Measurements from ENCODE around the gene CAPN8.

DNA sequence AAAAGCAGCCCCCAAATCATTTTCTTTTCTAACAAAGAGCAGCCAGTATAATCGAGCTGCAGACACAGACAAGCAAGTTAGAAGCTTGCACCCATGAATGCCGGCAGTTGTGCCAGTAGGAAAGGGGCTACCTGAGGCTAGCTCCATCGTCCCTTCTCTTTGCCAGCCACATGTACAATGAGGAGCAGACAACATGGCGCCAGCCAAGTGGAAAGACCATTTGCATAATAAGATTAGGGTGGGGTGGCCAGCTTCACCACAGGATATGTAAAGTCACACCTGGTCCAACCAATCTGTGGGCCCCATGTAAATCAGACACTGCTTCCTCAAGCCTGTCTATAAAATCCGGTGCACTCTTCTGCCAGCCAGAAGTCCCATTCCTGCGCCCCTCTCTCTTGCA lies 168.6 kb downstream of the CAPN8 start:
- no peak for TF ChIP-seq RFX5 (IDR thresholded peaks at IDR 0.05; ENCODE audit: low read length)
- TF ChIP-seq, protein P1, sequence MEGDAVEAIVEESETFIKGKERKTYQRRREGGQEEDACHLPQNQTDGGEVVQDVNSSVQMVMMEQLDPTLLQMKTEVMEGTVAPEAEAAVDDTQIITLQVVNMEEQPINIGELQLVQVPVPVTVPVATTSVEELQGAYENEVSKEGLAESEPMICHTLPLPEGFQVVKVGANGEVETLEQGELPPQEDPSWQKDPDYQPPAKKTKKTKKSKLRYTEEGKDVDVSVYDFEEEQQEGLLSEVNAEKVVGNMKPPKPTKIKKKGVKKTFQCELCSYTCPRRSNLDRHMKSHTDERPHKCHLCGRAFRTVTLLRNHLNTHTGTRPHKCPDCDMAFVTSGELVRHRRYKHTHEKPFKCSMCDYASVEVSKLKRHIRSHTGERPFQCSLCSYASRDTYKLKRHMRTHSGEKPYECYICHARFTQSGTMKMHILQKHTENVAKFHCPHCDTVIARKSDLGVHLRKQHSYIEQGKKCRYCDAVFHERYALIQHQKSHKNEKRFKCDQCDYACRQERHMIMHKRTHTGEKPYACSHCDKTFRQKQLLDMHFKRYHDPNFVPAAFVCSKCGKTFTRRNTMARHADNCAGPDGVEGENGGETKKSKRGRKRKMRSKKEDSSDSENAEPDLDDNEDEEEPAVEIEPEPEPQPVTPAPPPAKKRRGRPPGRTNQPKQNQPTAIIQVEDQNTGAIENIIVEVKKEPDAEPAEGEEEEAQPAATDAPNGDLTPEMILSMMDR (IDR thresholded peaks at IDR 0.05), result no peak
- TF ChIP-seq MAX (IDR thresholded peaks at IDR 0.05; ENCODE audit: low read depth), result no peak
- TF ChIP-seq, protein P2, sequence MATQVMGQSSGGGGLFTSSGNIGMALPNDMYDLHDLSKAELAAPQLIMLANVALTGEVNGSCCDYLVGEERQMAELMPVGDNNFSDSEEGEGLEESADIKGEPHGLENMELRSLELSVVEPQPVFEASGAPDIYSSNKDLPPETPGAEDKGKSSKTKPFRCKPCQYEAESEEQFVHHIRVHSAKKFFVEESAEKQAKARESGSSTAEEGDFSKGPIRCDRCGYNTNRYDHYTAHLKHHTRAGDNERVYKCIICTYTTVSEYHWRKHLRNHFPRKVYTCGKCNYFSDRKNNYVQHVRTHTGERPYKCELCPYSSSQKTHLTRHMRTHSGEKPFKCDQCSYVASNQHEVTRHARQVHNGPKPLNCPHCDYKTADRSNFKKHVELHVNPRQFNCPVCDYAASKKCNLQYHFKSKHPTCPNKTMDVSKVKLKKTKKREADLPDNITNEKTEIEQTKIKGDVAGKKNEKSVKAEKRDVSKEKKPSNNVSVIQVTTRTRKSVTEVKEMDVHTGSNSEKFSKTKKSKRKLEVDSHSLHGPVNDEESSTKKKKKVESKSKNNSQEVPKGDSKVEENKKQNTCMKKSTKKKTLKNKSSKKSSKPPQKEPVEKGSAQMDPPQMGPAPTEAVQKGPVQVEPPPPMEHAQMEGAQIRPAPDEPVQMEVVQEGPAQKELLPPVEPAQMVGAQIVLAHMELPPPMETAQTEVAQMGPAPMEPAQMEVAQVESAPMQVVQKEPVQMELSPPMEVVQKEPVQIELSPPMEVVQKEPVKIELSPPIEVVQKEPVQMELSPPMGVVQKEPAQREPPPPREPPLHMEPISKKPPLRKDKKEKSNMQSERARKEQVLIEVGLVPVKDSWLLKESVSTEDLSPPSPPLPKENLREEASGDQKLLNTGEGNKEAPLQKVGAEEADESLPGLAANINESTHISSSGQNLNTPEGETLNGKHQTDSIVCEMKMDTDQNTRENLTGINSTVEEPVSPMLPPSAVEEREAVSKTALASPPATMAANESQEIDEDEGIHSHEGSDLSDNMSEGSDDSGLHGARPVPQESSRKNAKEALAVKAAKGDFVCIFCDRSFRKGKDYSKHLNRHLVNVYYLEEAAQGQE (IDR thresholded peaks at IDR 0.05; ENCODE audit: low read depth, low read length), result no peak
- TF ChIP-seq, protein P3, sequence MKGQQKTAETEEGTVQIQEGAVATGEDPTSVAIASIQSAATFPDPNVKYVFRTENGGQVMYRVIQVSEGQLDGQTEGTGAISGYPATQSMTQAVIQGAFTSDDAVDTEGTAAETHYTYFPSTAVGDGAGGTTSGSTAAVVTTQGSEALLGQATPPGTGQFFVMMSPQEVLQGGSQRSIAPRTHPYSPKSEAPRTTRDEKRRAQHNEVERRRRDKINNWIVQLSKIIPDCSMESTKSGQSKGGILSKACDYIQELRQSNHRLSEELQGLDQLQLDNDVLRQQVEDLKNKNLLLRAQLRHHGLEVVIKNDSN (IDR thresholded peaks at IDR 0.05; ENCODE audit: borderline replicate concordance, low read depth), result no peak
- TF ChIP-seq CHD2 (IDR thresholded peaks at IDR 0.05; ENCODE audit: low read length, partially characterized antibody), result no peak
- no peak for TF ChIP-seq RXRA (IDR thresholded peaks at IDR 0.05; ENCODE audit: borderline replicate concordance, low read depth)
- TF ChIP-seq RAD21 (IDR thresholded peaks at IDR 0.05; ENCODE audit: low read length), result no peak
- TF ChIP-seq POLR2AphosphoS5 (IDR thresholded peaks at IDR 0.05; ENCODE audit: low read depth, low read length), result no peak
- TF ChIP-seq, protein P4, sequence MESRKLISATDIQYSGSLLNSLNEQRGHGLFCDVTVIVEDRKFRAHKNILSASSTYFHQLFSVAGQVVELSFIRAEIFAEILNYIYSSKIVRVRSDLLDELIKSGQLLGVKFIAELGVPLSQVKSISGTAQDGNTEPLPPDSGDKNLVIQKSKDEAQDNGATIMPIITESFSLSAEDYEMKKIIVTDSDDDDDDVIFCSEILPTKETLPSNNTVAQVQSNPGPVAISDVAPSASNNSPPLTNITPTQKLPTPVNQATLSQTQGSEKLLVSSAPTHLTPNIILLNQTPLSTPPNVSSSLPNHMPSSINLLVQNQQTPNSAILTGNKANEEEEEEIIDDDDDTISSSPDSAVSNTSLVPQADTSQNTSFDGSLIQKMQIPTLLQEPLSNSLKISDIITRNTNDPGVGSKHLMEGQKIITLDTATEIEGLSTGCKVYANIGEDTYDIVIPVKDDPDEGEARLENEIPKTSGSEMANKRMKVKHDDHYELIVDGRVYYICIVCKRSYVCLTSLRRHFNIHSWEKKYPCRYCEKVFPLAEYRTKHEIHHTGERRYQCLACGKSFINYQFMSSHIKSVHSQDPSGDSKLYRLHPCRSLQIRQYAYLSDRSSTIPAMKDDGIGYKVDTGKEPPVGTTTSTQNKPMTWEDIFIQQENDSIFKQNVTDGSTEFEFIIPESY (IDR thresholded peaks at IDR 0.05; ENCODE audit: borderline replicate concordance, low read depth), result no peak
- TF ChIP-seq EZH2phosphoT487 (IDR thresholded peaks at IDR 0.05; ENCODE audit: borderline replicate concordance, low read depth), result no peak
- TF ChIP-seq ELF1 (IDR thresholded peaks at IDR 0.05), result no peak
- no peak for TF ChIP-seq EP300 (IDR thresholded peaks at IDR 0.05; ENCODE audit: borderline replicate concordance in 1 of 2, low read depth in 1 of 2, low read length in 1 of 2)
- no peak for TF ChIP-seq PBX3 (IDR thresholded peaks at IDR 0.05)

Data from SK-N-SH (cell line).